SW480 (cell line): Measurements from ENCODE around the gene GPD1L.
A peak's percentile ranks its signal among the peaks of the same experiment; 100 is the strongest.

Experiments
- DNase-seq: peaks from one replicate; pipeline ENCODE4 v3.0.0-alpha.2; 2016; ENCODE audit warnings: low spot score

The GPD1L gene

GRCh38 chr3:32136703-32137102 is 30.3 kb downstream of the GPD1L start:
- no peak for DNase-seq

GRCh38 chr3:32137870-32138269 is 31.4 kb downstream of the GPD1L start:
- DNase-seq = no peak

DNA sequence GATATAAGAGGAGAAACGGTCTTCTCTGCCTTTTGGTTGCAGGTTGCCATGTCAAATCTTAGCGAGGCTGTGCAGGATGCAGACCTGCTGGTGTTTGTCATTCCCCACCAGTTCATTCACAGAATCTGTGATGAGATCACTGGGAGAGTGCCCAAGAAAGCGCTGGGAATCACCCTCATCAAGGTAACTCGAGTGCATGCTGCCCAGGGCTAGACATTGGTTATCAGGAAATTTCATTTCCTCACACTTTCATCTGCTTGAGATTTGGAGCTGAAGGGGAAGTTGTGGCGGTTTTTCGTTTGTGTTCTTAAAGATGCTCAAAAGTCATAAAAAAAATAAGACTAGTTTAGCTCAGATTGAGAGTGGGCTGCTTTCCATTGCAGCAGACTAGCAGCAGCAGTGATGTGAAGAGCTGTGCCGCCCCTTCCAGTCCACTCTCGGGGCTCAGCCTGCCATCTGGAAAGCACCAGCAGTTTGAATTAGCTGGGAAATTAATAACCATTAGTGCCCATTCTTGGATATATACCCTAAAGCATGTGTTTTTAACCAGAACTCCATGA is 32.2 kb downstream of the GPD1L start:
- no peak for DNase-seq

GRCh38 chr3:32140943-32141342 is 34.5 kb downstream of the GPD1L start:
- DNase-seq = no peak

- DNase-seq = peak; percentile 81
Observed at GRCh38 chr3:32143849-32144757, 37.7 kb downstream of the GPD1L start.

DNA sequence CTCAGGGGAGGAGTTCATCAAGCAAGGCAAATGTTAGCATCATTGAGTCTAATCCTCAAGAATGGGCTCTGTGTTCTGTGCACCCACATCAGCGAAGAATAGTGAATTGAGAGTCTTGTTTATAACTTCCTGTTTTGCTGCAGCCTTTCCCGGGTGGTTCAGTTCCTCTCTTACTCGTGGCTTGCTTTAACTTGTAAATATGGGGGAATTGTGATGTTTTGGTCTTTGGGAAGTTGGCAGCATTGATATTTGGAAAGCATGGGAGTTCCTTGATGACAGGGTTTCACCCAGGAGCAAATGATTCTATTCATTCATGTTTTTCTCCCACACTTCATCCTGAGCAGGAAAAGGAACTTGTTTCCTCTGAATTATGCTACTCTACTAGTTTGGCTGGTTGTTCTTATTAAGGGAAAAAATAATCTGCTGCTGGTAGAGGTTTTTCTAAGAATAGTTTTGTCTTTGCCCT is 40.4 kb downstream of the GPD1L start:
- DNase-seq = no peak

- no peak for DNase-seq
Observed at GRCh38 chr3:32147509-32147908, 41.1 kb downstream of the GPD1L start.

- DNase-seq = no peak
Observed at GRCh38 chr3:32147933-32148332, 41.5 kb downstream of the GPD1L start.

GRCh38 chr3:32148351-32148750 is 41.9 kb downstream of the GPD1L start:
- DNase-seq = no peak

DNA sequence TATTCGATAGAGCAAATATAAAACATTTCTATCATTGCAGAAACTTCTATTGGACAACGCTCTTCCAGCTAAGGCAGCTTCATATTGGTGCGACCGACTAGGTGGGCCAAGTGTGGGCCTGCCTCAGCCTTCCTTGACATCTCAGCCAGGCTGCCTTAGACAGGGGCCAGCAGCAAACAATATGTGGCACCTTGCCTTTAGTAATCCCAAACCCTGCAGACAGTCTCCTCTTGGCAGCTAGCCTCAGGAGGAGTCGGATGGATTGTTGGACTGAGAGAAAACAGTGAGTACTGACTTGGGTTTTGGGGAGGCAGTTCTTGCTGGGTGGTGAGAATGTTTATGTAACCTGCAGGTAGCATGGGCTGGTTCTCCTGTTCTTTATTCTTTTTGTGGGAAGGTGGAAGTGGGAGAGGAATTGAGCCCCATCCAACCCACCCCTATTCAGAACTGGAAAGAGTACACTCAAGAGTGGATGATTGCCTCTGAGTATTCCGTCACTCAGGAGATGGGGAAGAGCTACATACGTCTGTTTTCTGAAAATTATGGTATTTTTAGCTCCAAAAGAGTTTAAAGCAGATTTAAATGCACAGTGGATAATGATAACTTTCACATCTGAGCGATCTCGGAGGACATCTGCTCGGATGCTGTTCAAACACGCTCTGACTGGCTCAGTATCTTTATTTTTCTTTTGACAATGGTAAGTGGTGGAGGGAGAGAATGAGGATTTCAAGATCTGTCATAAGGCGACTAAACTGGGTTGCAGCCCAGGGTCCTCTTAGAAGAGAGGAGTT is 47.2 kb downstream of the GPD1L start:
- DNase-seq = no peak

DNA sequence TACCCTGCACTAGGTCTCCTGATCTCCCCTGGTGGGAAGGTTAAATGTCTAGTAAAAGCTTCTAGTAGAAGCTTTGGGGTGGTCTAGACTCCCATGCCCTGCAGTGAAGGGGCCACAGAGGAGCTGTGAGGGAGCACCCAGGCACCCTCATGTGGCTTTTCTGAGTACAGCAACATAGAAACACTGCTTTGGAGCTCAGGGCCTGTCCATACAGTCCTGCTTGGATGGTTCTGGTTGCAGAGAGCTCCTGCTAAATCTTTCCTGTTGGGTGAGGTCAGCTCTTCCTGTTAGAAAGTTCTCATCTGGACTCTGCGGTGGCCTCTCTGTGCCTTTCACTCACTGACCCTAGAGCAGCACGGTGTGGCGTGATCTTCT is 47.8 kb downstream of the GPD1L start:
- DNase-seq = no peak

DNA sequence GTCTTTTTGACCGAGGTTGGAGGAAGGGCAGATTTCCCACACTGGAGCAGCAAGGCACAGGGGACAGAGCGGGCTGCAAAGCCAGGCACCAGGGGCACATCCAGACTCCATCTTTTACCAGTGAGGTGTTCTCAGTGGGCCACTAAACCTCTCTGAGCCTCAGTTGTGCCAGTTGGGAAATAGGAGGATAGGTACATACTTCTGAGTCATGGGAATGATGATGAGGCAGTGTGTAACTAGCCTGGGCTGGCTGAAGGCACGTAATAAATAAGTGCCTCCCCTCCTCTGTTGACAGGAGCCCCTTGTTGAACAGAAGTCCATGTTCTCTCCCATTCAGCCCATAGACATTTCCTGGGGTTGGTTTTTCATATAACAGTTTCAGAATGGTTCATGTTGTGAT is 48.7 kb downstream of the GPD1L start:
- no peak for DNase-seq

GRCh38 chr3:32157600-32158264 is 51.3 kb downstream of the GPD1L start:
- DNase-seq = no peak

DNA sequence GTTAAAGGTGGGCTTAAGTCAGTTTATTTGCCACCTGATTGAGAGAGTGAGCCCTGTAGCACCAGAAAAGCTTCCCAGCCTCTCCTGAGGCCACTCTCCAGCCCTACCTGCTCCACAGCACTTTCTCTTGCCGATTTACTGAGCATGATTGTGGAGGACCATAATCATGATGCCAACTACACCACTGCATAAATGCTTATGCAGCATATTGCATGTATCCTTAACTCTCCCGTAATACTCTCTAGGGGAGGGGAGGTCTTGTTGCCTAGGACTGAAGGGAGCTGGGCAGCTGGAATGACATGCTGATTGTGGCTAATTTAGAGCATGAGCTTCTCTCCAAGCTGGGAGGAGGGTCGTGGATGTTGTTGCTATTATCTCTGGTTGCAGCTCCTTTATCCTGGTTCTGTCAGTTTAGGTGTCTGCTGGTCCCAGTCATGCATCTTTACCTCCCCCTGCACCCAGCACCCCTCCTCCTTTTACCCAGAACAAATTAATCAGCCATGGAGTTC is 54.3 kb downstream of the GPD1L start:
- DNase-seq = no peak

- DNase-seq = no peak
Observed at GRCh38 chr3:32165442-32165841, 59.0 kb downstream of the GPD1L start.

DNA sequence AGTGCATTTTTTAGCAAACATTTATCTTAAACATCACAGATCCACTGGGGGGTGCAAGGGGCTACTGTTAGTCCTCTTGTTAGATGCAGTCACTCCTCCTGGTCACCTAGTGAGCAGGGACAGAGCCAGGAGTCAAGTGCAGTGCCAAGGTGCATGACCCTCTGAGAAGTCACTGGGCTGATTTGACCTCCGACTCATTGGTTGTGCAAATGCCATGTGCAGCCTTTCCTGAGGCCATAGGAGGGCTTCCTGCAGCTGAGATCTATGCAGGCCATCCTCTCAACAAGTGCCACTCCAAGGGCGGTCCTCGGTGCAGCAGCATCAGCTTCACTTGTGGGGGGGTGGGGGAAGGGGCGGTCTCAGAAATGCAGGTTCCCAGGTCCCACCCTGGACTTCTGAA is 60.2 kb downstream of the GPD1L start:
- no peak for DNase-seq

DNA sequence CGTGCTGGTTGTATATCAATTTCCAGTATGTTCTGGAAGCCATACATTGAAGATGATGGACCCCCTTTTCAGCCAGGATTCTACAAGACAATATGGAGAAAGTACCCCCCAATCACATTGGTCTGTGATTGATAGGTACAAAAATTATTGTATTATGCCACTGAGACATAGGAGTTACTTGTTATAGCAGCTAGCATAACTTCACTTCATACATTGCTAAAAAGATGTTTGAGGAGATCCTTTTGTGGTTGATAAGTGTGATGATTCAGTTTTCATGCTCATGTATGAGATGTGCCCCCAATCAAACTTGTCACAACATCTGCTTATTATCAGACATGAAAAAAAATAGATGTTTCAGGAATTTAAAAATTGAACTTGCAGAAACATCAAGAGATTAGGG is 66.0 kb downstream of the GPD1L start:
- no peak for DNase-seq

GRCh38 chr3:32175607-32176197 is 69.3 kb downstream of the GPD1L start:
- peak; percentile 59 for DNase-seq

- DNase-seq = peak; percentile 80
Observed at GRCh38 chr3:32176989-32177701, 70.7 kb downstream of the GPD1L start.

DNA sequence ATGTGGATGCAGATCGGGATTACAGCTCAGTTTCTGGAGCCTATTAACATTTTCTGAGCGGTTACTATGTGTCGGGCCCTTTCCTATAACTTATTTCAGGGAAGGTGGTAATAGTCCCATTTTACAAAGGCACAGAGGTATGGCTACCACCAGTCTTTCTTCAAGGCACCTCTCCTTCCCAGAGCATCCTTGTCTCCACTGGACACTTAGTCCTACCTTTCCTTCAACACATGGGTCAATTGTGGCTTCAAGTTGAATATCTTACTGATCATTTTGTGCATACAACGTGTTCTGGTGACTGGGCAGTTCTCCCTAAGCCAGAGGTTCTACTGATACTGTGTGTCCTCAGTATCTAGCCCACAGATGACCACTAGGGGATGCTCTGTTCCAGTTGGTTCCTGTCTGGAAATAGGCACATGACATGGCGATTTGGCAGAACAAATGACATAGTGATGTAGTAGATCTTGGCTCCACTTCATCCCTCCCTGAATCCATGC is 71.3 kb downstream of the GPD1L start:
- DNase-seq = peak; percentile 84
